Cardiac muscle cell (in vitro differentiated cells and primary cell): Measurements from ENCODE around the gene DLGAP4. TPM values are rescaled to one million over a fixed set of nuclear protein-coding genes. Genes with fewer than 3 reads are reported as not detected.

Experiments
- DNase-seq, 2 donors: peaks; one replicate each; pipeline versions ENCODE4 v3.0.0 to v3.0.0-alpha.2; 2010 to 2017; ENCODE audit warnings: low read depth in 1 of 2, low spot score in 1 of 2
- H3K27ac ChIP-seq: fragments of 200-600 bp; sonication (generic); 2 replicates; pipeline ENCODE4 v1.5.1; 2016
- H3K27me3 ChIP-seq: fragments of 200-600 bp; sonication (generic); 2 replicates; pipeline ENCODE4 v1.6.0; 2016; ENCODE audit warnings: control low read depth
- H3K36me3 ChIP-seq: fragments of 200-600 bp; sonication (generic); 2 replicates; pipeline ENCODE4 v1.5.1; 2016; ENCODE audit warnings: control low read depth
- H3K4me1 ChIP-seq: fragments of 200-600 bp; sonication (generic); 2 replicates; pipeline ENCODE4 v1.8.1; 2017; ENCODE audit warnings: low read depth, mild to moderate bottlenecking, mixed run types
- H3K4me3 ChIP-seq: fragments of 200-600 bp; sonication (generic); 2 replicates; pipeline ENCODE4 v1.5.1; 2016; ENCODE audit warnings: mild to moderate bottlenecking
- H3K9me3 ChIP-seq: fragments of 200-600 bp; sonication (generic); 2 replicates; pipeline ENCODE4 v1.5.1; 2017; ENCODE audit warnings: low read depth, mild to moderate bottlenecking, control low read depth
- polyA plus RNA-seq: library from polyadenylated mRNA; unstranded; fragments of >200 nt; fragmentation: Nextera tagmentation; extraction: Ambion mirVana; gene quantifications from 2 replicates; pipeline ENCODE4 v1.2.1, GENCODE V29; 2016
- total RNA-seq: library from RNA; depleted of rRNA; stranded (reverse); fragments of >200 nt; gene quantifications from 2 replicates; pipeline ENCODE4 v1.2.3, GENCODE V29; 2016
- TF ChIP-seq, protein P1 (sequence below): IDR thresholded peaks from 2 replicates; pipeline ENCODE4 v1.5.1; 2012; ENCODE audit warnings: low read depth, mild to moderate bottlenecking, low read length

Gene DLGAP4
- total and polyA plus RNA-seq, 2 experiments from 2014 or later = 45.7 to 51.6 TPM

DNA sequence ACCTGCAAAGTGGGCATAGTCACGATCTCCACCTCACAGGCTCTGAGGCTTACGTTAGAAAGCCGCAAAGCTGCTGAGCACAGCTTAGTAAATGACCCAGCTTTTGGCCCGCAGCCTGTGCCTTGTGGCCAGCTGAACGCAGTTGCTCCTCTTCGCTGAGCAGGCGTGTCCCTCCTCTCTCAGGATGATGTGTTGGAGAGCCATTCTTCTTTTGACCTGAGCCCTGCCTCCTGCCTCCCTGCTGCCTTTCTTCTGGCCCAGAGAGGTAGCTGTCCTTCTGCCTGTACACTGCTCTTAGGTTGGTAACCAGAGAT, 187.6 kb downstream of the DLGAP4 start:
- Histone ChIP-seq H3K4me3 (no peak overlapping the region), H3K9me3 (no peaks in the 10 kb centered on the region), H3K27me3 (no peaks in the 10 kb centered on the region), H3K4me1 (peaks cover 24% of the 10 kb centered on the region), H3K27ac (peak overlapping the region; percentile 50), H3K36me3 (no peaks in the 10 kb centered on the region)
- TF ChIP-seq, protein P1, sequence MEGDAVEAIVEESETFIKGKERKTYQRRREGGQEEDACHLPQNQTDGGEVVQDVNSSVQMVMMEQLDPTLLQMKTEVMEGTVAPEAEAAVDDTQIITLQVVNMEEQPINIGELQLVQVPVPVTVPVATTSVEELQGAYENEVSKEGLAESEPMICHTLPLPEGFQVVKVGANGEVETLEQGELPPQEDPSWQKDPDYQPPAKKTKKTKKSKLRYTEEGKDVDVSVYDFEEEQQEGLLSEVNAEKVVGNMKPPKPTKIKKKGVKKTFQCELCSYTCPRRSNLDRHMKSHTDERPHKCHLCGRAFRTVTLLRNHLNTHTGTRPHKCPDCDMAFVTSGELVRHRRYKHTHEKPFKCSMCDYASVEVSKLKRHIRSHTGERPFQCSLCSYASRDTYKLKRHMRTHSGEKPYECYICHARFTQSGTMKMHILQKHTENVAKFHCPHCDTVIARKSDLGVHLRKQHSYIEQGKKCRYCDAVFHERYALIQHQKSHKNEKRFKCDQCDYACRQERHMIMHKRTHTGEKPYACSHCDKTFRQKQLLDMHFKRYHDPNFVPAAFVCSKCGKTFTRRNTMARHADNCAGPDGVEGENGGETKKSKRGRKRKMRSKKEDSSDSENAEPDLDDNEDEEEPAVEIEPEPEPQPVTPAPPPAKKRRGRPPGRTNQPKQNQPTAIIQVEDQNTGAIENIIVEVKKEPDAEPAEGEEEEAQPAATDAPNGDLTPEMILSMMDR = no peak
- peak in 1 of 2 donors; percentile 76 for DNase-seq

DNA sequence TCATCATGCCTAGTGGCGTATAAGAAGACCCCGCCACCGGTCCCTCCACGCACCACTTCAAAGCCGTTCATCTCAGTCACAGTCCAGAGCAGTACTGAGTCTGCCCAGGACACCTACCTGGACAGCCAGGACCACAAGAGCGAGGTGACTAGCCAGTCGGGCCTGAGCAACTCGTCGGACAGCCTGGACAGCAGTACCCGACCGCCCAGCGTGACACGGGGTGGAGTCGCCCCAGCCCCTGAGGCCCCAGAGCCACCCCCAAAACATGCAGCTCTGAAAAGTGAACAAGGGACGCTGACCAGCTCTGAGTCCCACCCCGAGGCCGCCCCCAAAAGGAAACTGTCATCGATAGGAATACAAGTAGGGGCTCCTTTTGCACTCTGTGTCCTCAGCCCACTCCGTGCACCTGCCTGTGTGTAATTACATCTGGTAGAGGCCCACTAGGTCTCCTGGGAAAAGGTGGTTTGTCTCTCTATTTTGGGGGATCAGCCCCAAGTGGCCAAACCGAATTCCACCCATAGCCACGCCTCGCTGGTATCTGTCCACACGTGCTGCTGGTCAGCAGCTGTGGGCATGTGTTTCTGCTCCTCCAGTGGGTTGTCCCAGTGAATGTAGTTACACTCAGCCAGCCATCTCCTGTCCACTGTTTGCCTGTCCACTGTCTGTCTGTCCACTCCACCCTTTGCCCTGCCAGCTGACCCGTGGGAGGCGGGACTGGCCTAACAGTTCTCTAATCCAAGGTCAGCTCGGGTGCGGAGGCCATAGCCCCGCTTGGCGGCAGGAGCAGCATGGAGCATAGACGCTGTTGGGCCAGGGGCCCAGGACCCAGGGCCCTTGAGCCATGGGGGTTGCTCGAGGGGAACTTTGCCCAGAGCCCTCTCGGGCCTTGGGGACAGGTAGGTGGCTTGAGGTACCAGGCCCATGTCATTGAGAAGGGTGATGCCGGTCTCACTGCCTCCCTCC, 190.8 kb downstream of the DLGAP4 start:
- Histone ChIP-seq H3K4me1 (peaks cover 18% of the 10 kb centered on the region), H3K27me3 (no peaks in the 10 kb centered on the region), H3K9me3 (no peaks in the 10 kb centered on the region), H3K4me3 (no peak overlapping the region), H3K36me3 (peaks cover 15% of the 10 kb centered on the region), H3K27ac (peak overlapping the region; percentile 83)
- DNase-seq = no peak
- TF ChIP-seq, protein P1 = no peak

DNA sequence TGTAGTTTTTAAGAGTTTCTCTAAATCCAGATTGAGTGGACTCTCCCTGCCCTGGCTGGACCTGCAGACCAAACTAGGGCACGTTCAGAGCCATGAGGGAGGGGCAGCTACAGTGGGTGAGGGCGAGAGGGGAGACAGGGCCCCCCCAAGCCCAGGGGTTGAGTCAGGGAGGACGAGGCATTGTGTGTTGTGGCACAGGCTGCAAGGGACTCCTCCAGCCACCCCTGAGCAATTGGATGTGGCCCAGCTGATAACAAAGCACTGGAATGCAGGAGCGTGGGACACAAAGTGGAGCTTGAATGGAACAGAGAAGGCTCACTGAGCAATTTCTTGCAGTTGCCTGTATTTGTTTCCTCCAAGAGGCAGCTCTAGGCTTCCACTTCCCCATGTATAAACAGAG, 191.7 kb downstream of the DLGAP4 start:
- H3K27me3 ChIP-seq = no peaks in the 10 kb centered on the region
- H3K4me1 ChIP-seq = peaks cover 18% of the 10 kb centered on the region
- peak overlapping the region; percentile 83 for H3K27ac ChIP-seq
- DNase-seq = peak; percentile 64 to 73
- no peak overlapping the region for H3K4me3 ChIP-seq
- TF ChIP-seq, protein P1 = no peak
- H3K9me3 ChIP-seq = no peaks in the 10 kb centered on the region
- peaks cover 15% of the 10 kb centered on the region for H3K36me3 ChIP-seq

DNA sequence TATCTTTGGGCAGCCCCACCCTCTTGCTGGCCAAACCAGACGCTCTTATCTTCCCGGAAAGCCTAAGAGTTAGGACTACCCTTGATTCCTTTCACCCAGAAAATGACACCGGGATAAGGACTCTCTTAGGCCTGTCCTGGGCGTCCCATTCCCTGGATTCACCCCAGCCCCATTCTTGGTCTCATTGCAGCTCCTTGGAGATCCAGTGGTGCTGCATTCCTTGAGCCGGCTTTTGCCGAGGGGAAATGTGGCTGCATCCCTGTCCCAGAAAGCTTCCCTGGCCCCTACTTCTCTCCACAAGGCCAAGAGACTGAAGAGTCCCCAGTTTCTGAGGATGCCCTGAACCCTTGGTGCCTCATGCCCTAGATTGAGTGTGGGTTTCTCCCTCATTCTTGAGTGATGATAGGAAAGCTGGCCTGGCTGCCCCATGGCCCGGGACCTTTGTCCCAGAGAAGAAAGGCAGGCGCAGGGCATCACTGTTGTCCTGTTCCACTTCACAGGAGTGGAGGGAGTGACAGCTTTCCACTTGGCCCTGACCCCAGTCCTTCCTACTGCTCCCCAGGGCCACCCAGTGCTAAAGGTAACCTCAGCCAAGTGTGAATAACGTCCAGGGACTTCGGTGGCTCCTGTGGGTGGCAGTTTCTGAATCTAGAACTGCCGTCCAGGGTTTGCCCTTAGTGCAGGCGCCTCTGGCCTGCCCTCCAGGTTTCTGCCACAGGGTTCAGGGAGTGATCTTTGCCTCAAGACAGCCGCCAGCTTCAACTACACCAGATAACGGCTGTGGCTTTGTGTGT, 192.4 kb downstream of the DLGAP4 start:
- H3K27ac ChIP-seq = peak overlapping the region; percentile 83
- H3K9me3 ChIP-seq = no peaks in the 10 kb centered on the region
- TF ChIP-seq, protein P1 = no peak
- H3K36me3 ChIP-seq = peaks cover 16% of the 10 kb centered on the region
- peaks cover 18% of the 10 kb centered on the region for H3K4me1 ChIP-seq
- H3K4me3 ChIP-seq = no peak overlapping the region
- DNase-seq = peak in 1 of 2 donors; percentile 28
- H3K27me3 ChIP-seq = no peaks in the 10 kb centered on the region

DNA sequence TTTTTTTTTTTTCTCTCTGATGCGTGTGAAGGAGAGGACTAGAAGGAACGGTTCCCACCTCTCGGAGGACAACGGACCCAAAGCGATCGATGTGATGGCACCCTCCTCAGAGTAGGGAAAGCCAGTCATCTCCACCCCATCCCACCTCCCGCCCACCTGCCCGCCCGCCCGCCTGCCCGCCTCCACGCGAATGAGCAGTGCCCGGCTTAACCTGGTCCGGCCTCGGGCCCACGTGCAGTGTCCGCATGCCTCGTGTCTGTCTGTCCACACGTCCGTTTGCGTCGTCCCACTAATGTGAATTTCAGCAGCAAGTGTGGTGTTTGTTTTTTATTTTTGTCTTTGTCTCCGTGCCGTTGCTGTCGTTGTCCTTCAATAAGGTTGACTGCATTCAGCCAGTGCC, 193.1 kb downstream of the DLGAP4 start:
- Histone ChIP-seq H3K4me3 (no peak overlapping the region), H3K4me1 (peaks cover 18% of the 10 kb centered on the region), H3K27me3 (no peaks in the 10 kb centered on the region), H3K27ac (peak overlapping the region; percentile 83), H3K9me3 (no peaks in the 10 kb centered on the region), H3K36me3 (peaks cover 22% of the 10 kb centered on the region)
- no peak for DNase-seq
- TF ChIP-seq, protein P1 = no peak
